GM12864 (cell line): ENCODE measurements around the gene HOXA4.

ENCODE experiments used
- DNase-seq: peaks from one replicate; pipeline ENCODE4 v3.0.0-alpha.2; 2011; ENCODE audit warnings: low read depth
- H3K4me3 ChIP-seq: 2 replicates; pipeline ENCODE4 v1.5.1; 2011; ENCODE audit warnings: mild to moderate bottlenecking, low read depth, low read length, control low read depth
- TF ChIP-seq, protein P1 (sequence below): IDR thresholded peaks from 2 replicates; pipeline ENCODE4 v1.5.1; 2011; ENCODE audit warnings: low read depth, mild to moderate bottlenecking, moderate library complexity, low read length, control low read depth, inconsistent platforms; ENCODE audit errors: missing control alignments

The HOXA4 gene

DNA sequence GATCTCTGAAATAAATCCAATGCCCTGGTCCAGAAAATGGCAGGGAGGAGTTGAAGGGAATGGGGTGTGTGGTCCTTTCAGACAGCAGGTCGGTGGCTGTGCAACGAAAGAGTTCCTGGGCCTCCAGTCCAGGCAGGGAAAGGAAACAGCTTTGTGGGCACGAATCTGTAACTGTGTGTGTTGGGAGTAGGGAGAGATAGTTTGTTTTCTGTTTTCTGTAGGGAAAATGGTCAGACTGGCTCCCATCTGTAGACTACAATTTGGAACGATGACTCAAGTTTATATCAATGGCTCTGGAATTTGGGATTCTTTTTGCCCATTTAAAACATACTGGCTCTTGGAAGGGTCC lies 37.3 kb upstream of the HOXA4 start:
- TF ChIP-seq, protein P1, sequence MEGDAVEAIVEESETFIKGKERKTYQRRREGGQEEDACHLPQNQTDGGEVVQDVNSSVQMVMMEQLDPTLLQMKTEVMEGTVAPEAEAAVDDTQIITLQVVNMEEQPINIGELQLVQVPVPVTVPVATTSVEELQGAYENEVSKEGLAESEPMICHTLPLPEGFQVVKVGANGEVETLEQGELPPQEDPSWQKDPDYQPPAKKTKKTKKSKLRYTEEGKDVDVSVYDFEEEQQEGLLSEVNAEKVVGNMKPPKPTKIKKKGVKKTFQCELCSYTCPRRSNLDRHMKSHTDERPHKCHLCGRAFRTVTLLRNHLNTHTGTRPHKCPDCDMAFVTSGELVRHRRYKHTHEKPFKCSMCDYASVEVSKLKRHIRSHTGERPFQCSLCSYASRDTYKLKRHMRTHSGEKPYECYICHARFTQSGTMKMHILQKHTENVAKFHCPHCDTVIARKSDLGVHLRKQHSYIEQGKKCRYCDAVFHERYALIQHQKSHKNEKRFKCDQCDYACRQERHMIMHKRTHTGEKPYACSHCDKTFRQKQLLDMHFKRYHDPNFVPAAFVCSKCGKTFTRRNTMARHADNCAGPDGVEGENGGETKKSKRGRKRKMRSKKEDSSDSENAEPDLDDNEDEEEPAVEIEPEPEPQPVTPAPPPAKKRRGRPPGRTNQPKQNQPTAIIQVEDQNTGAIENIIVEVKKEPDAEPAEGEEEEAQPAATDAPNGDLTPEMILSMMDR: no peak
- no peak overlapping the region for H3K4me3 ChIP-seq
- DNase-seq: no peak

DNA sequence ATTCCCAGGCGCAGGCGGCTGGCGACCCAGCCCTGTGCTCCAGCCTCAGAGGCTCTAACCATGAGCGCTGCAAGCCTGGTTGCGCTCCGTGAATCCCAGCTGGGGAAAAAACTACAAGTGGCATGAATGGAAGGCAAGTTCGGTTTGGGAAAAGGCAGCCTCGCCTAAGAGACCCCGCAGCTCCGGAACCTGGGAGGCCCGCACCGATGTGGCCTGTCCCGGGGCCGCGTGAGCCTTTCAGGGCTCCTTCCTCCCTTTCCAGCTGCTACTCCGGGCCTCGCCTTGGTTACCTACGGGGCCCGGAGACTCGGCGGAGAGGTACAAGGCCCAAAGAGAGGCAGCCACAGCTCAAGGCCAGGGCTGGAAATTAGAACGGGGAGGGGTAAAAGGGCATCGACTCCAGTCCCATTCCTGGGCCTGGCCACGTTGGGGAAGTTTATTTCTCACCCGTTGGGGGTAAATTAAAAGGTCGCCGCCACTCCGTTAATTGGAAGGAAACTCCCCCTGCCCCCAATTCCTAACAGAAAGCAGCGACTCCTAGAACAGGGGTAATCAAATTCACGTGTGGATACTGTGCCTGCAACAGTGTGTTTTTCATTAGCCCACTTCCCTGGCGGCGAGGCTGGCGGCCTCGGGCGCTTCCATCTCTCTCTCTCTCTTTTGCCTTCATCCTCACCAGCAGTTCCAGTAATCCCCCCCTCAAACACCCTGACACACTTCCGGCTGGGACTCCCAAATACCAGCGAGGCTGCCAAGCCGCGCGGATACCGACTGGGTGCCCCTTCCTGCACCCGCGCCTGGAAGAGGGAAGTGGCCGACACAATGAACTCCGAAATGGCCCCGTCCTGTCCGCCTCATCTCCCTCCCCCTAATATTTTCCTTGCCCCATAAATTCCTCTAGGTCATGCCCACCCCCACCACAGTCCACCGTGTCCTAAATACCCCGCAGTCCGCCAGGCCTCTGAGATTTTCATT lies 36.3 kb upstream of the HOXA4 start:
- no peak overlapping the region for H3K4me3 ChIP-seq
- no peak for DNase-seq
- TF ChIP-seq, protein P1: no peak

DNA sequence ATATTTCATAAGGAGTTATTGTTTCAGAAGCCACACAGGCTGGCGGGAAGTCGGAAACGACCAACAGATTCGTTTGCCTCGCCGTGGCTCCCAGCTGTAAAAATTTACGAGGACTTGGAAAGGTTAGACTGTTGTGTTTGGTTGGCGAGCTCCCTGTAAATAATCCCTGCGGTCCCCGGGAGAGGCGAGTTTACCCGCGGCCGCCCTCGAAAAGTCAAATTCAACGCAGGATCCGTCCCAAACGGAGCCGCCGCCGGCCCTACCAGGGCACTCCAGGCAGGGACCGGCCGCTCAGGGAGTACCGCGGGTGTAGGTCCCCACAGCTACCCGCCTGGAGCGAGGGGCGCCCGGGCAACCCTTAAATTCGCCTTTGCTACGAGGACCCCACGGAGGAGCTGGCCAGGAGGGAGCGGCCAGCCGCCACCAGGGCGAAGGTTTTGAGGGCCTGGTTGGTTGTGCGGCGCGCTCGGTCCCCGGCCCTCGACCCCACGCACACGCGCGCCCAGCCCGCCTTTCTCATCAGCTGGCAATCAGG lies 35.5 kb upstream of the HOXA4 start:
- TF ChIP-seq, protein P1: no peak
- H3K4me3 ChIP-seq: no peak overlapping the region
- no peak for DNase-seq

DNA sequence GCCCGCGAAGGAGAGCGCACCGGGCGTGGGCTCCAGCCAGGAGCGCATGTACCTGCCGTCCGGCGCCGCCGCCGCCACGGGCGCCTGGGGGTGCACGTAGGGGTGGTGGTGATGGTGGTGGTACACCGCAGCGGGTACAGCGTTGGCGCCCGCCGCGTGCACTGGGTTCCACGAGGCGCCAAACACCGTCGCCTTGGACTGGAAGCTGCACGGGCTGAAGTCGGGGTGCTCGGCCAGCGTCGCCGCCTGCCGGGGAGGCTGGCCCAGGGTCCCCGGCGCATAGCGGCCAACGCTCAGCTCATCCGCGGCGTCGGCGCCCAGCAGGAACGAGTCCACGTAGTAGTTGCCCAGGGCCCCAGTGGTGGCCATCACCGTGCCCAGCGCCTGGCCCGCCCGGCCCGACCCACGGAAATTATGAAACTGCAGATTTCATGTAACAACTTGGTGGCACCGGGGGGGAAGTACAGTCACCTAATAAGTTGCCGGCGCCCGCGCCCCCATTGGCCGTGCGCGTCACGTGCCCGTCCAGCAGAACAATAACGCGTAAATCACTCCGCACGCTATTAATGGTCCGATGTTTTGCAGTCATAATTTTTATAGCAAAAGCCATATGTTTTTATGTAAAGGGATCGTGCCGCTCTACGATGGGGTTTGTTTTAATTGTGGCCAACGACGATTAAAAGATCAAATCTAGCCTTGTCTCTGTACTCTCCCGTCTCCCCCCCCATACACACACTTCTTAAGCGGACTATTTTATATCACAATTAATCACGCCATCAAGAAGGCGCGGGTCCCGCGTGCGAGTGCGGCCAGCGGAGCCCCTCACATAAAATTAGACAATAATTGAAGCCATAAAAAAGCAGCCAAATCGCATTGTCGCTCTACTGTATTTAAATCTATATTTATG lies 34.8 kb upstream of the HOXA4 start, which contains the start of gene HOXA9:
HOXA9 (minus strand) TSS at position 449 of the 907 bp plus-strand sequence; CDS start at position 369, 80 bp downstream.
- TF ChIP-seq, protein P1: no peak
- no peak within 1 kb of the TSS for H3K4me3 ChIP-seq
- DNase-seq: no peak

DNA sequence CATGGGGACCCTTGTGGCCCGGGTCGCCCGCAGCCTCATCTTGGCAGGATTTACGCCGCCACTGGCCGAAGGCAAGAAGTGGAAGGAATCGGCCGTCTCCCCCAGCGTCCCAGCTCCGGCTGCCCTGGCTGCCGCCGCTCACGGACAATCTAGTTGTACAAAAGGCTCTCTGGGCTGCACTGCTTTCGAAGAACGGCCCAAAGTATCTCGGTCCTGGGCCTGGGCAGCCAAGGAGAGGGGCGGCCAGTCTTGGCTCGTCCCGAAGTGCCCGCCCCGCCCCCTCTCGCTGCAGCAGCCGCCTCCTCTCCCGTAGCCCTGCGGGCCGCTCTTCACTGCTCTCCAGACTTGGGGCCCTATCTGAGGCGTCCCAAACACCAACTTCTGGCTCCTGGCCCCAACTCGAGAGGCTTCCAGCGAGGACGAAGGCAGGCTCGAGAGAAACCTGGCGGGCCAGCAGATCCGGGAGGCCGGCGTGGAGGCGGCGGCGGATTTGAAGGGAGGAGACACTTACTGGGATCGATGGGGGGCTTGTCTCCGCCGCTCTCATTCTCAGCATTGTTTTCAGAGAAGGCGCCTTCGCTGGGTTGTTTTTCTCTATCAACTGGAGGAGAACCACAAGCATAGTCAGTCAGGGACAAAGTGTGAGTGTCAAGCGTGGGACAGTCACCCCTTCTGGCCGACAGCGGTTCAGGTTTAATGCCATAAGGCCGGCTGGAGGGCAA lies 34.0 kb upstream of the HOXA4 start:
- H3K4me3 ChIP-seq: no peak overlapping the region
- DNase-seq: no peak
- TF ChIP-seq, protein P1: no peak

DNA sequence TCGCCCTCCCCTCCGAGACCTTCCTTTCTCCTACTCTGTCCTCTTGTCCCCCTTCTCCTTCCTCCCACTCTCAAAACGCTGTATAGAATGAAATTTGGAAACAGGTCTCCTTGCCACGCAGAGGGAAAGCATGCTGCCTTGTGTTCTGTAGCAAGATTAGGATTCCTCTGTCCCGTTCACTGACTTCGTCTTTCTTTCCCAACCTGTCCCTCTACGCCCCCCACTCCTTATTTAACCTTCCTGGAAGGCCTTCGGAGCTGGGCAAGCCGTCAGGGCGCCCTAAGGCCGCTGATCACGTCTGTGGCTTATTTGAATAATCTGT lies 33.4 kb upstream of the HOXA4 start:
- no peak overlapping the region for H3K4me3 ChIP-seq
- DNase-seq: no peak
- TF ChIP-seq, protein P1: no peak
